OCI-M2 (cell line): ENCODE data around the gene MIA.
"Not testable (repeated sequence)": the region's sequence is repeated elsewhere in the genome, so short reads cannot be mapped to it uniquely, and the experiment has no call there.

Source experiments
- DNase-seq: peaks from one replicate; lab custom pipeline; 2025; ENCODE audit not compliant: unreplicated experiment; lab: John Stamatoyannopoulos, UW

The MIA gene

DNA sequence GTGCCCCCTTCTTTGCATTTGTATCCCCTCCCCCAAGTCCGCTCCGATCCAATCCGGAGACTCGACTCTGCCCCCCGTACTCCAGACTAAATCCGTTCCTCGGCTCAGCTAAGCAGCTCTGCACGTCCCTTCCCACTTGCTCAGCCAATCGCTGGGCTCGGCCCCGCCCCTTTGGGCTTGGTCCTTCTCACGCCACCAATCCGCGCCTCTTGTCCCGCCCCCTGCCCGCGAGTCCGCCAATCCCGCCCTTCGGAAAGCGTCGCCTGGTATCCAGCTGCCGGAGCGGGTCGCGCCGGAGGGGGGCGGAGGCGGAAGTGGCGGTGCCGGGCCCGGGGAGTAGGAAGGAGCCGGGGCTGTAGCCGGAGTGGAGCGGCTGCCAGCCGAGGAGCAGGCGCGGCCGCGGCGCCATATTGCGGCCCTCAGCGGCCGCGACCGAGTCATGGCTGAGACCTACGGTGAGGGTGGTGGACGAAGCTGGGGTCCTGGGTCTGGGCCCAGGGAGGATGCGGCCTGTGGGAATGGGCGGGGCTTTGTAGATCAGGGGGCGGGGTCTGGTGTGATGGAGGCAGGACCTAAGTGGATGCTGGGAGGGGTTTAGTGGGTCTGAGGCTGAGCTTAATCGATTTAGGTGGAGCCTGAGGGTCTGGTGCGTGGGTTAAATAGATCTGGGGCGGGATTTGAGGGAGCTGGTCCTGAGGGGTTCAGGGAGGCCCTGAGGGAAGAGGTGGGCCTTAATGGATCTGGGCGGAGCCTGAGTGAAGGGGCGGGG is 2.8 kb downstream of the MIA start, which contains the start of gene RAB4B:
TSS of gene RAB4B (plus strand) at position 311 of the 769 bp plus-strand sequence. CDS start at position 440, 129 bp downstream.
- peak; percentile 96 for DNase-seq

DNA sequence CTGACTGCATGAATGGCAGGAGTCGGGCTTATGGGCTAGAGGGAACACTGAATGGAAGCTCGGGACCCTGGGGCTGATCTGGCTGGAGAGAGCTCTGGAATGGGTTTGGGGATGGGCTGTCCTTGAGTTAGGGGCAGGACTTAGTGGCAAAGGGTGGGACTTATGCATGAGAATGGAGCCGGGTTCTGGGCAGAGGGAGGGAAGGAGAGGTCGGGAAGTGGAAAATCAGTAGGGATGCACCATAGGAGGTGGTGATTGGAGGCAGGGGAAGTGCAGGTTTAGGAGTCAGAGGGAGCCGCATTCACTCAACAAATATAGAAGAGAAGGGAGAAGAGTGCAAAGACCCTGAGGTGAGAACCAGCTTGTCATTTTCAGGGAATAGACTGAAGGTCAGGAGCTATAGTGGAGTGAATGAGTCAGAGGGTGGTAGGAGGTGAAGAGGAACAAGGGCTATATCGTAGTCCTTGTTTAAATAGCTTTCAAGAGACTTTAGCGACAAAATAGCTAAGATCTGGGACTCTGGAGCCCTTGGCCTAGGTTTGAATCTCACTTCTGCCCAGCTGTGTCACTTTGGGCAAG is 3.5 kb downstream of the MIA start:
- DNase-seq = no peak

DNA sequence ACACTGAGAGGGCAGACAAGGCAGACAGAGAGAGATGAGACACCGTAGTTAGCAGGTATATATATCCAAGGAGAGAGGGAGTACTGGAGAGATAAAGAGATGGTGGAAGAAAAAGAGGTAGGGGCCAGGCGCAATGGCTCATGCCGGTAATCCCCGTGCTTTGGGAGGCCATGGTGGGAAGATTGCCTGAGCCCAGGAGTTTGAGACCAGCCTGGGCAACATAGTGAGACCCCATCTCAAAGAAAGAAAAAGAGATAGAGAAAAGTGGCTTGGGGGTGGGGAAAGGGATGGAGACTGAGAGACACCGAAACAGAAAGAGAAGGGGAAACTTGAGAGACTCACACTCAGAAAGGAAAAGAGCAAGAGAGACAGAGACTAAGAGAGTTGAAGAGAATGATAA is 5.3 kb downstream of the MIA start:
- DNase-seq = no peak

DNA sequence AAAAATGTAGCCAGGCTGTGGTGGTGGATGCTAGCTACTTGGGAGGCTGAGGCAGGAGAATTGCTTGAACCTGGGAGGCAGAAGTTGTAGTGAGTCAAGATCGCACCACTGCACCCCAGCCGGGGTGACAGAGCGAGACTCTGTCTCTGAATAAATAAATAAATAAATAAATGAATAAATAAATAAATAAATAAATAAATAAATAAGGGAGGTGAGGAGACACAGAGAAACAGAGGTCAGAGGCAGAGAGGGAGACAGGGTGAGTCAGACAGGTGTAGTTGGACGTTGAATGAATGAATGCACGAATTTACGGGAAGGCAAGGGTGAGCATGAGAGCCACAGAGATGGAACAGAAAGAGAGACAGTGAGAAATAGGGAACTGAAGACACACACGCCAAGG is 5.8 kb downstream of the MIA start:
- DNase-seq = no peak

DNA sequence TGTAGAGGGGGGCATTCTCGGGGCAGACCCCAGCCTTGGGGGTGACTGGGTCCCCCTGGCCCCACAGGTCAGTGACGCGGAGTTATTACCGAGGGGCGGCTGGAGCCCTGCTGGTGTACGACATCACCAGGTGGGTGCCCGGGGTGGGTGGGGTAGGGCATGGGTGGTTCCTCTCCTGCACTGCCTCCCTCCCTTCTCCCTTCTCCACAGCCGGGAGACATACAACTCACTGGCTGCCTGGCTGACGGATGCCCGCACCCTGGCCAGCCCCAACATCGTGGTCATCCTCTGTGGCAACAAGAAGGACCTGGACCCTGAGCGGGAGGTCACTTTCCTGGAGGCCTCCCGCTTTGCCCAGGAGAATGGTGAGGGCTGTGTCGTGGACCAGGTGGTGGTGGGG is 8.4 kb downstream of the MIA start:
- DNase-seq = no peak

DNA sequence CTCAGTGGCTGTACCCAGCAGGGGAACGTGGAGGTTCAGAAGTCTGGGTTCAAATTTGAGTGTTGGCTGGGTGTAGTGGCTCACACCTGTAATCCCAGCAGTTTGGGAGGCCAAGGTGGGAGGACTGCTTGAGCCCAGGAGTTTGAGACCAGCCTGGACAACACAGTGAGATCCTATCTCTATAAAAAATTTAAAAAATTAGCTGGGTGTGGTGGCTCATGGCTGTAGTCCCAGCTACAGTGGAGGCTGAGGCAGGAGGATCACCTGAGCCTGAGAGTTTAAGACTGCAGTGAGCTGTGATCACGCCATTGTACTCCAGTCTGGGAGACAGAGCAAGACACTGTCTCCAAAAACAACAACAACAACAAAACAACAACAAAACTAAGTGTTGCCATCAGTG is 8.8 kb downstream of the MIA start:
- not testable (repeated sequence) for DNase-seq

DNA sequence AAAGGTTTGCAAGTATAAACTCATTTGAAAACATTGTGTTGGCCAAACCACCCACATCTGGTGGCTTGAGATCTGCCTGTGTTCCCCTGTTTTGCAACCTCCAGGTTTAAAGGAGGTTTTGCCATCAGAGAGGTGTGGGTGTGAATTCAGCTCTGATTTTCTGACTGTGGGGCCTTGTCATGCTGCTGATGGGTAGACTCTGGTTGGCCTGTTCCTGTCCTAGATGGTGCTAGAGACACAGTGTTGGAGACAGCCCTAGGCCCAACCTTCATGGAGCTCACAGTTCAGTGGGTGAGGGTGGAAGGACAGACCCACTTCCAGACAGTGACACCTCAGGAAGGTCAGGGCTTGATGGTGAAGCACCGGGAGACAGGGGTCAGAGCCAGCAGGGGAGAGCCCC is 10.2 kb downstream of the MIA start:
- DNase-seq = no peak

DNA sequence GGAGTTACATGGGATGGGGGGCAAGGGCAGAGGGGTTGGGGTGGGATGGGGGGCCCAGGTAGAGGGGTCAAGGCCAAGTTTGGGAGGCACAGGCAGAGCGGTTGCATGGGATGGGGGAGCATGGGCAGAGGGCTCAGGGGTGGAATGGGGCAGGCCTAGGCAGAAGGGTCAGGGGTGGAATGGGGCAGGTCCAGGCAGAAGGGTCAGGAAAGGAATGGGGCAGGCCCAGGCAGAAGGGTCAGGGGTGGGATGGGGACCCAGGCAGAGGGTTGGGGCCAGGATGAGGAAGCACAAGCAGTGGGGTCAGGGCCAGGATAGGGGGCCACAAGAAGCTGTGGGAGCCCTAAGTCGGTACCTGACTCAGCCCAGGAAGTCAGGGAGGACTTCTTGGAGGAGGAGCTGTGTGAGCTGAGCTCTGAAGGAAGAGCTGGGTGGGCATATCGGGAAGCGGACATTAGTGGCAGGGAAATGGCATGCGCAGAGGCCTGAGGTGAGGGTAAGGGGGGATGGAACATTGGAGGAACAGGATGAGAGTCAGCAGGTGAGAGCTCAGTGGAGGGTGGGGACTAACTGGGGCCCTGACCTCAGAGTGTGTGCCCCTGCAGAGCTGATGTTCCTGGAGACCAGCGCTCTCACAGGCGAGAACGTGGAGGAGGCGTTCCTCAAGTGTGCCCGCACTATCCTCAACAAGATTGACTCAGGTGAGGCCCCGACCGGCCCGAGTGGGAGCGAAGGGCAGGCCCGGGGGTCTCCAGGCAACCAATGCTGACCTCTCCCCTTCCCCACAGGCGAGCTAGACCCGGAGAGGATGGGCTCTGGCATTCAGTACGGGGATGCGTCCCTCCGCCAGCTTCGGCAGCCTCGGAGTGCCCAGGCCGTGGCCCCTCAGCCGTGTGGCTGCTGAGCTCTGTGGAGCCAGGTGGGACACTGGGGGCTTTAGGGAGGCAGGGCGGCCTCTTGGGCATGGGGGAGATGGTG is 11.0 kb downstream of the MIA start:
- DNase-seq = no peak

DNA sequence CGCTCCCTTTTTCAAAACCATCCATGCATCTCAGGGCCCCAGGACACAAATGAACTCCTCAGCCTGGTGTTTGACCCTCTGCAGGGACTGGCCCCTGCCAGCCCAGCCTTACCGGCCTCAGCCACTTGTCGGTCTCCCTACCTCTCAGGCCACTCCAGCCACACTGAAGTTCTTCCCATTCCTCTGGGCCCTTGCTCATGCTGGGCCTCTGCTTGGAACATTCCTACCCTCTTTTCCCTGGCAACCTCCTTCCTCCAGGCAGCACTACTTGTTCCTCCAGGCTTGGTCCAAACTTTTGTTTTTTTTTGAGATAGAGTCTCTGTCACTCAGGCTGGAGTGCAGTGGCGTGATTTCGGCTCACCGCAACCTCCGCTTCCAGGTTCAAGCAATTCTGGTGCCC is 16.0 kb downstream of the MIA start:
- no peak for DNase-seq

DNA sequence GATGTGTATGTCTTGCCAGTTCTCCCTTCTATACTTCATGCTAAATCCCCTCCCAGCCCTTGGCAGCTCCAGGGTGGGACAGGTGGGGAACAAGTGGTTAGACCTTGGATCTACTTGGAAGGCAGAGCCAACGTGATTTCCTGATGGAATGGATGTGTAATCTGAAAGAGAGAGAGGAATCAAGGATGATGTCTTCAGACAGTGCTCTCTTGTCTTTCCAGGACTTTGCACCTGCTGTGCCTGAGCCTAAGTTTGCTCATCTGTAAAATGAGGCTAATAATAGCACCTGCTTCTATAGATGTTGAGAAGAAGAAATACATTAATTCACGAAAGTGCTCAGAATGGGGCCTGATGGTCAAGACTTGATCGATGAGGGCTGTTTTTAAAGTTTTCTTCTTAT is 16.7 kb downstream of the MIA start:
- DNase-seq = no peak

DNA sequence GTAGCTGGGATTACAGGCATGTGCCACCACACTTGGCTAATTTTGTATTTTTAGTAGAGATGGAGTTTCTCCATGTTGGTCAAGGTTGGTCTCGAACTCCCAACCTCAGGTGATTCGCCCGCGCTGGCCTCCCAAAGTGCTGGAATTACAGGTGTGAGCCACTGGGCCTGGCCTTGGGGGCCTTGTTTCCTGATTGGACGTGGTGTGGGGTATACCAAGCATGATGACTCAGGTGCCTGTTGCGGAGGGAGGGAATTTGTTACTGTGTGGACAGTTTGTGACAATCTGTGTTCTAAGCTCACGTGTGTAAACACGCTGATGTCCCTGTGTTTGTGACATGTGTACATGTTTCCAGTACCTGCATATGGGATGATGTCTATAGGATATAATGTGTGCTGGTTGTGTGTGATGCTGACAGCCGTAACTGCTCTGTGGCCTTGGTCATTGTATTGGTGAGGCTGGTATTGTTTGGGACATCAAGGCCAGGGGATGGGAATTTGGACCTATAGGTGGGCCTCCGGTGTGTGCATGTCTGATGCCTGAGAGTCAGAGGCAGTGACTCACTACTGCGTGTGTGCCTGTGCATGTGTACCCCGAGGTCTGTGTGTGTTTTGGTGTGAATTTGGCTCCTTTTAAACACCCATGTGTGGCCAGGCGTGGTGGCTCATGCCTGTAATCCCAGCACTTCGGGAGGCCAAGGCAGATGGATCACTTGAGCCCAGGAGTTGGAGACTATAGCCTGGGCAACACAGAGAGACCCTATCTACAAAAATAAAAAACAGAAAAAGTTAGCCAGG is 22.0 kb downstream of the MIA start:
- no peak for DNase-seq

DNA sequence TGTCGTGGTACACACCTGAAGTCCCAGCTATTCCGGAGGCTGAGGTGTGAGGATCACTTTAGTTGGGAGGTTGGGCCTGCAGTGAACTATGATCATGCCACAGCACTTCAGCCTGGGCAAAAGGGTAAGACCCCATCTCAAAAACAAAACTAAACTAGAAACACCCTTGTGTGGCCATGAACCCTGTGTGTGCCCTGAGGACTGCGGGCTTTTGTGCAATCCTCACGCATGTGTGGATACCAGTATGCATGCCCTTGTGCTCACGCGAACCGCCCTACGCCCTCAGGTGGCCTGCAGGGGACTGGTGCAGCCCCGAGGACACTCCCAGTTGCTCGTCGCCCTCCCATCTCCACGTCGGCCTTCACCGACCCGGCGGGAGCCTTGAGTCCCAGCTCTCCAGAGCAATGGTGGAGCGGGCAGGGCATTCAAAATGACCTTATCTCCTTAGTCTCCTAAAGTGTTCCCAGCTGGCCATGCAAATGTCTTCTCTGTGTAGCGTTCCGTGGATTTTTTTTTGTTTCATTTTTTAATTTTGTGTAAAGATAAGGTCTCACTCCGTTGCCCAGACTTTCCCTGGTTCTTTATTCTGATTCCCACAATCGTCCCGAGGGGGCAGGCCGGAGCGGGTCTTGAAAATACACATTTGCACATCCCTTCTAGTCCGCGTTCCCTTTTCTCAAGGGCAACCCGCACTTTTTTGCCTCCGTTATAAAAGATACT is 22.8 kb downstream of the MIA start:
- peak; percentile 86 for DNase-seq

DNA sequence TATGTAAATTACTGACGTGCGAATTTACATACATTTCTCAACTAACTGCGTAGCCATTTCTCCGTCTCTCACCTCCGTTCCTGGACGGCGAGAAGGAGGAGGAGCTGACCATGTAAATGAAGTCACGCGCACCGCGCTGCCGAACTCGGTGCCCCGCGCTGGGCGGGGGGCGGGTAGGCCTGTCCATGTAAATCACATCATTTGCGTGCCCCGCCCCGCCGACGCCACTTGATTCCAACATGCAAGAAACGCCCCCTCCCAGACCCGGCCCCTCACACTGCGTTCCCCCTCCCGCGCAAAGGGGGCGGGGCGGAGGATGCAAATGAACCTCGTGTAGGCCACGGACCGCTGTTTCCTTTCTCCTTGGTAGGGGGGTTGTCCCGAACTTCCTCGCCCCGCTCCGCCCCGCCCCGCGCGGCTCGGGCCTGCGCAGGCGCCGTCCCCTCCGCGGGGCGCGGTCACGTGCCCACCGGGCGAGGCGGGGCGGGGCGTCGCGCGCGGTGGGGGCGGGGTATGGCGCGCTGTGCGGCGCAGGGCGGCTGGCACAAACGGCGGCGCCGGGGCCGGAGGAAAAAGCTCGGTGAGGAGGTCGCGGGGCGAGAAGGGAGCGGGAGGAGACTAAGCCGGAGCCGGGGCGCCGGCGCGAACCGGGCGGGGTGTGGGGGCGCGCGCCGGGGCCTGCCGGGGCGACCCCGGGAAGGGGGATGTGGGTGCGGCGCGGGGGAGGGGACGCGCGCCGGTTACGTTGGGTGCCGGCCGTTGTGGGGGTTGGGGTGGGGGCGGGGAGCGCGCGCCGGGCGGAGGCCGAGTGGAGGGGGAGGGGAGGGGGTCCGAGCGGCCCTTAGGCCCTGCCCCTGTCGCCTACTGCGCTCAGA is 23.6 kb downstream of the MIA start, which contains the start of gene EGLN2:
TSS of gene EGLN2 (plus strand) at position 509 of the 875 bp plus-strand sequence. CDS start 1,382 bp downstream, outside the sequence.
- DNase-seq = peak; percentile 96

DNA sequence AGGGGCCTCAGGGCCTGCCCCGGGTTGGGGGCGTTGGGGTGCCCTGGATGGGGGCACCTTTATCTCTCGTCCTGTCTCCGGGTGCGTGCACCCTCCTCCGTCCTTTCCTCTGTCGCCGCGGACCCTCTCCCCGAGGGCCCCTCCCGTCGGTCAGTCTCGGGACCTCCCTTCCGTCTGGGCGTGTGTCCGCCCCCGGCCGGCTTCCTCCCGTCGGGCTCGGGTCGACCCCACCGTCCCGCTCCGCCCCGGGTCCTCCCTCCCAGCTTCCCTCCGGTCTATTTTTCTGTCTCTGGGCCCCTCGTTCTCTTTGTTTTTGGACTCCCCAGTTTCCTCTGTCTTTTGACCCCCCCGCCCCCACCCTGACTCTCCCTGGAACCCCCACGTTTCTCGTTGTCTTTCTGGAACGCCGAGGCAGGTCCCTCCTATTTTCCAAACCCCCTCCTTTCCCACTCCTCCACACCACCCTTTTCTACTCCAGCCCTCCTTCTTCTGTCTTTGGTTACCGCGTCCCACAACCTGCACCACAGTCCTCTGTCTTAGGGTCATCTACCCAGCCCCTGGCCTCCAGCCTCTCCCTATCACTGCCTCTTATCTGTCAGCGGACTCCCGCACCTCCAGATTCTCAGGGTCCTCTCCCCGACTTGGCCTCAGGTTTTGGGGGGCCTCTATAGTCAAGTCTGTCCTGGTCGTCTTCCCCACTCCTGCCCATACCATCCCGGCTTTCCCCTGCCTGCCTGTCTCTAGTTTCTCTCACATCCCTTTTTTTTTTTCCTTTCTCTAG is 24.4 kb downstream of the MIA start:
- no peak for DNase-seq

DNA sequence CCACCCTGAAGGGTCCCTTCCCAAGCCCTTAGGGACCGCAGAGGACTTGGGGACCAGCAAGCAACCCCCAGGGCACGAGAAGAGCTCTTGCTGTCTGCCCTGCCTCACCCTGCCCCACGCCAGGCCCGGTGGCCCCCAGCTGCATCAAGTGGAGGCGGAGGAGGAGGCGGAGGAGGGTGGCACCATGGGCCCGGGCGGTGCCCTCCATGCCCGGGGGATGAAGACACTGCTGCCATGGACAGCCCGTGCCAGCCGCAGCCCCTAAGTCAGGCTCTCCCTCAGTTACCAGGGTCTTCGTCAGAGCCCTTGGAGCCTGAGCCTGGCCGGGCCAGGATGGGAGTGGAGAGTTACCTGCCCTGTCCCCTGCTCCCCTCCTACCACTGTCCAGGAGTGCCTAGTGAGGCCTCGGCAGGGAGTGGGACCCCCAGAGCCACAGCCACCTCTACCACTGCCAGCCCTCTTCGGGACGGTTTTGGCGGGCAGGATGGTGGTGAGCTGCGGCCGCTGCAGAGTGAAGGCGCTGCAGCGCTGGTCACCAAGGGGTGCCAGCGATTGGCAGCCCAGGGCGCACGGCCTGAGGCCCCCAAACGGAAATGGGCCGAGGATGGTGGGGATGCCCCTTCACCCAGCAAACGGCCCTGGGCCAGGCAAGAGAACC is 25.1 kb downstream of the MIA start:
- DNase-seq = no peak

DNA sequence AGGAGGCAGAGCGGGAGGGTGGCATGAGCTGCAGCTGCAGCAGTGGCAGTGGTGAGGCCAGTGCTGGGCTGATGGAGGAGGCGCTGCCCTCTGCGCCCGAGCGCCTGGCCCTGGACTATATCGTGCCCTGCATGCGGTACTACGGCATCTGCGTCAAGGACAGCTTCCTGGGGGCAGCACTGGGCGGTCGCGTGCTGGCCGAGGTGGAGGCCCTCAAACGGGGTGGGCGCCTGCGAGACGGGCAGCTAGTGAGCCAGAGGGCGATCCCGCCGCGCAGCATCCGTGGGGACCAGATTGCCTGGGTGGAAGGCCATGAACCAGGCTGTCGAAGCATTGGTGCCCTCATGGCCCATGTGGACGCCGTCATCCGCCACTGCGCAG is 25.7 kb downstream of the MIA start:
- no peak for DNase-seq

DNA sequence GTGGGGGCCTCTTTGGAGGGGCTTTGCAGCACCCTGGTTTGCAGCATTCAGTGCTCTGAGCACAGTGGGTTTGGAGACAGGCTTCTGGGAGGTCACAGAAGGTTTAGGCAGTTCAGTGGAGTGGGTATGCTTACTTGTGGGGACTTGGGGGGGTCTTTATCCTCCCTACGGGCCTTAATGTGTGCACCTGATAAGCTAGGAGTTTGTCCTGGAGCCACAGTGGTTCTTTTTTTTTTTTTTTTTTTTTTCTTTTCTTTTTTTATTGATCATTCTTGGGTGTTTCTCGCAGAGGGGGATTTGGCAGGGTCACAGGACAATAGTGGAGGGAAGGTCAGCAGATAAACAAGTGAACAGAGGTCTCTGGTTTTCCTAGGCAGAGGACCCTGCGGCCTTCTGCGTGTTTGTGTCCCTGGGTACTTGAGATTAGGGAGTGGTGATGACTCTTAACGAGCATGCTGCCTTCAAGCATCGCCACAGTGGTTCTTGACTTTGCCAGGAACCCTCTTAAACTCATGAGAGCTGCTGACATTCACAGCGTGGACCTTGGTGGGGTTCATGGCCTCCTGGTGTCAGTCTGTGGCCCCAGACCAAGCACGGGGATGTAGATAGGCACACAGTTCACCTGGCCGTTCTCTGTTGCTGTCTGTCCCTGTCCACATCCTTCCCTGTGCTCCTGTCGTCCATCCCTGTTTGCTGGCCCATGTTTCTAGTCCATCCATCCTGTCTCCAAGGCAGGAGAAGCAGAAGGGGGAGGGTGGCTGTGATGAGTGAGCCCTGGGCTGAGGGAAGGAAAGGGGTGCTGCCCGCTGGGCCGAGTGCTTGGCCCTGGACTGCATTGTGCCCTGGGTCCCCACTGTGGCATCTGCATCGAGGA is 26.3 kb downstream of the MIA start:
- no peak for DNase-seq
